GM12865 (cell line): Measurements from ENCODE around the gene RNF220.
"Not testable (repeated sequence)": the region's sequence is repeated elsewhere in the genome, so short reads cannot be mapped to it uniquely, and the experiment has no call there.

Source experiments
- DNase-seq: peaks from one replicate; pipeline ENCODE4 v3.0.0; 2010; ENCODE audit warnings: low read depth
- H3K4me3 ChIP-seq: 2 replicates; pipeline ENCODE4 v1.5.1; 2011; ENCODE audit warnings: mild to moderate bottlenecking, low read depth, low read length, control low read depth
- CTCF ChIP-seq: IDR thresholded peaks from 2 replicates; pipeline ENCODE4 v1.5.1; 2011; ENCODE audit warnings: low read length, control low read depth, low read depth, inconsistent platforms; ENCODE audit not compliant: insufficient read depth; ENCODE audit errors: missing control alignments

Gene RNF220

GRCh38 chr1:44500181-44501046, 95.4 kb downstream of the RNF220 start:
- H3K4me3 ChIP-seq: no peak overlapping the region
- DNase-seq: no peak
- no peak for TF ChIP-seq CTCF

- no peak overlapping the region for H3K4me3 ChIP-seq
- TF ChIP-seq CTCF: no peak
- no peak for DNase-seq
Measured at GRCh38 chr1:44501047-44501890, 96.2 kb downstream of the RNF220 start.

GRCh38 chr1:44502823-44503222, 97.8 kb downstream of the RNF220 start:
- not testable (repeated sequence) for DNase-seq, H3K4me3 ChIP-seq

- peak; percentile 19 for DNase-seq
- H3K4me3 ChIP-seq: no peak overlapping the region
- no peak for TF ChIP-seq CTCF
Measured at GRCh38 chr1:44503625-44504024, 98.6 kb downstream of the RNF220 start.

- no peak overlapping the region for H3K4me3 ChIP-seq
- no peak for DNase-seq
- no peak for TF ChIP-seq CTCF
Measured at GRCh38 chr1:44505210-44505993, 100.3 kb downstream of the RNF220 start.

GRCh38 chr1:44507490-44508396, 102.7 kb downstream of the RNF220 start:
- no peak overlapping the region for H3K4me3 ChIP-seq
- TF ChIP-seq CTCF: no peak
- no peak for DNase-seq
